Measurements from ENCODE around the gene UBE2G1.

DNA sequence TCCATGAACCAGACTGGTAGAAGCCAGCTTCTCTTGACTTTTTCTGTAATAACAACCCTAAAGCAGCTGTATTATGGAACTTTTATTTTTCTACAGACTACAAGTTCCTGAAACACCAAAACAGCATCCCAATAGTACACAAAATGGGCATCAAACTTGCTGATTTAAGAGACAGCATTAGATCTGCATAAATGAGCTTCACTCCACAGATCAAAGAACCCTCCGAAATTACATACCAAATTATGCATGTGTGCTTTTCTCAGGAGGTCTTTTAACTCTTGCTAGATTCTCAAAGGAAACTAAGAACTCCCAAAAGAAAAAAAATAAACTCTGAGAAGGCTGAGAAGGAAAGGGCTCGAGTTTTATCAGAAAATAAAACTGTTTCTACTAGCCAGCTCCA lies 12.3 kb downstream of the UBE2G1 start:
- TF ChIP-seq EP300 (IDR thresholded peaks at IDR 0.05; ENCODE audit: borderline replicate concordance) = no peak
- TF ChIP-seq, protein P1, sequence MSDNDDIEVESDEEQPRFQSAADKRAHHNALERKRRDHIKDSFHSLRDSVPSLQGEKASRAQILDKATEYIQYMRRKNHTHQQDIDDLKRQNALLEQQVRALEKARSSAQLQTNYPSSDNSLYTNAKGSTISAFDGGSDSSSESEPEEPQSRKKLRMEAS (IDR thresholded peaks at IDR 0.05) = no peak
- no peak for TF ChIP-seq NFIC (IDR thresholded peaks at IDR 0.05)
- no peak for TF ChIP-seq CREB1 (IDR thresholded peaks at IDR 0.05; ENCODE audit: low read depth)
- TF ChIP-seq, protein P2, sequence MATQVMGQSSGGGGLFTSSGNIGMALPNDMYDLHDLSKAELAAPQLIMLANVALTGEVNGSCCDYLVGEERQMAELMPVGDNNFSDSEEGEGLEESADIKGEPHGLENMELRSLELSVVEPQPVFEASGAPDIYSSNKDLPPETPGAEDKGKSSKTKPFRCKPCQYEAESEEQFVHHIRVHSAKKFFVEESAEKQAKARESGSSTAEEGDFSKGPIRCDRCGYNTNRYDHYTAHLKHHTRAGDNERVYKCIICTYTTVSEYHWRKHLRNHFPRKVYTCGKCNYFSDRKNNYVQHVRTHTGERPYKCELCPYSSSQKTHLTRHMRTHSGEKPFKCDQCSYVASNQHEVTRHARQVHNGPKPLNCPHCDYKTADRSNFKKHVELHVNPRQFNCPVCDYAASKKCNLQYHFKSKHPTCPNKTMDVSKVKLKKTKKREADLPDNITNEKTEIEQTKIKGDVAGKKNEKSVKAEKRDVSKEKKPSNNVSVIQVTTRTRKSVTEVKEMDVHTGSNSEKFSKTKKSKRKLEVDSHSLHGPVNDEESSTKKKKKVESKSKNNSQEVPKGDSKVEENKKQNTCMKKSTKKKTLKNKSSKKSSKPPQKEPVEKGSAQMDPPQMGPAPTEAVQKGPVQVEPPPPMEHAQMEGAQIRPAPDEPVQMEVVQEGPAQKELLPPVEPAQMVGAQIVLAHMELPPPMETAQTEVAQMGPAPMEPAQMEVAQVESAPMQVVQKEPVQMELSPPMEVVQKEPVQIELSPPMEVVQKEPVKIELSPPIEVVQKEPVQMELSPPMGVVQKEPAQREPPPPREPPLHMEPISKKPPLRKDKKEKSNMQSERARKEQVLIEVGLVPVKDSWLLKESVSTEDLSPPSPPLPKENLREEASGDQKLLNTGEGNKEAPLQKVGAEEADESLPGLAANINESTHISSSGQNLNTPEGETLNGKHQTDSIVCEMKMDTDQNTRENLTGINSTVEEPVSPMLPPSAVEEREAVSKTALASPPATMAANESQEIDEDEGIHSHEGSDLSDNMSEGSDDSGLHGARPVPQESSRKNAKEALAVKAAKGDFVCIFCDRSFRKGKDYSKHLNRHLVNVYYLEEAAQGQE (IDR thresholded peaks at IDR 0.05; ENCODE audit: low read depth) = no peak
- no peak for TF ChIP-seq TEAD4 (IDR thresholded peaks at IDR 0.05)
- no peak for TF ChIP-seq YY1 (IDR thresholded peaks at IDR 0.05; ENCODE audit: low read depth)
- TF ChIP-seq, protein P3, sequence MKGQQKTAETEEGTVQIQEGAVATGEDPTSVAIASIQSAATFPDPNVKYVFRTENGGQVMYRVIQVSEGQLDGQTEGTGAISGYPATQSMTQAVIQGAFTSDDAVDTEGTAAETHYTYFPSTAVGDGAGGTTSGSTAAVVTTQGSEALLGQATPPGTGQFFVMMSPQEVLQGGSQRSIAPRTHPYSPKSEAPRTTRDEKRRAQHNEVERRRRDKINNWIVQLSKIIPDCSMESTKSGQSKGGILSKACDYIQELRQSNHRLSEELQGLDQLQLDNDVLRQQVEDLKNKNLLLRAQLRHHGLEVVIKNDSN (IDR thresholded peaks at IDR 0.05) = no peak
- no peak for TF ChIP-seq RAD21 (IDR thresholded peaks at IDR 0.05; ENCODE audit: low read depth)
- no peak for TF ChIP-seq TCF12 (IDR thresholded peaks at IDR 0.05; ENCODE audit: low read depth)
- TF ChIP-seq EGR1 (IDR thresholded peaks at IDR 0.05) = no peak
- no peak for TF ChIP-seq CEBPB (IDR thresholded peaks at IDR 0.05)
- TF ChIP-seq FOXM1 (IDR thresholded peaks at IDR 0.05; ENCODE audit: borderline replicate concordance, low read depth) = no peak
- no peak for TF ChIP-seq TAF1 (IDR thresholded peaks at IDR 0.05; ENCODE audit: low read depth)
